Epidermal melanocyte (primary cell): Measurements from ENCODE around the gene C17orf67.

ENCODE experiments used
- DNase-seq: peaks from one replicate; pipeline ENCODE4 v3.0.0; 2011; ENCODE audit warnings: low spot score; ENCODE audit not compliant: insufficient read length

The C17orf67 gene

GRCh38 chr17:56833809-56834379 is at the start of gene C17orf67, which contains the start of gene DGKE:
Gene C17orf67 (minus strand): TSS chr17:56833920. CDS start chr17:56815810, 18,110 bp downstream.
Gene DGKE (plus strand): TSS chr17:56834151. CDS start chr17:56834796, 645 bp downstream.
- DNase-seq = peak; percentile 70

- peak; percentile 33 for DNase-seq
Measured at GRCh38 chr17:56881685-56882295, 48.1 kb upstream of the C17orf67 start.

- no peak for DNase-seq
Measured at GRCh38 chr17:56880571-56880970, 46.9 kb upstream of the C17orf67 start.

GRCh38 chr17:56880133-56880532 is 46.4 kb upstream of the C17orf67 start:
- DNase-seq = no peak

- DNase-seq = no peak
Measured at GRCh38 chr17:56879280-56879679, 45.6 kb upstream of the C17orf67 start.

- no peak for DNase-seq
Measured at GRCh38 chr17:56876766-56877179, 43.1 kb upstream of the C17orf67 start.

- no peak for DNase-seq
Measured at GRCh38 chr17:56870081-56870651, 36.4 kb upstream of the C17orf67 start.

- no peak for DNase-seq
Measured at GRCh38 chr17:56868716-56869115, 35.0 kb upstream of the C17orf67 start.

- DNase-seq = no peak
Measured at GRCh38 chr17:56867948-56868376, 34.2 kb upstream of the C17orf67 start.

GRCh38 chr17:56866496-56866895 is 32.8 kb upstream of the C17orf67 start:
- DNase-seq = no peak

- DNase-seq = no peak
Measured at GRCh38 chr17:56866076-56866475, 32.4 kb upstream of the C17orf67 start.

GRCh38 chr17:56863974-56864373 is 30.3 kb upstream of the C17orf67 start:
- no peak for DNase-seq

GRCh38 chr17:56861899-56862298 is 28.2 kb upstream of the C17orf67 start:
- DNase-seq = no peak

- no peak for DNase-seq
Measured at GRCh38 chr17:56851008-56851407, 17.3 kb upstream of the C17orf67 start.

GRCh38 chr17:56850591-56850990 is 16.9 kb upstream of the C17orf67 start:
- DNase-seq = no peak

- no peak for DNase-seq
Measured at GRCh38 chr17:56849131-56849530, 15.4 kb upstream of the C17orf67 start.

- no peak for DNase-seq
Measured at GRCh38 chr17:56847106-56847505, 13.4 kb upstream of the C17orf67 start.

GRCh38 chr17:56845934-56846333 is 12.2 kb upstream of the C17orf67 start:
- no peak for DNase-seq

GRCh38 chr17:56842577-56842976 is 8.9 kb upstream of the C17orf67 start:
- no peak for DNase-seq

GRCh38 chr17:56838687-56839086 is 5.0 kb upstream of the C17orf67 start:
- no peak for DNase-seq

GRCh38 chr17:56835264-56835585 is 1.5 kb upstream of the C17orf67 start:
- DNase-seq = no peak

GRCh38 chr17:56834380-56835263 is 902 bp upstream of the C17orf67 start:
- no peak for DNase-seq
